GM18873 (cell line): ENCODE results near the gene TSPEAR.

Experiments used
- ATAC-seq: cut with Tn5 transposase; IDR thresholded peaks from one replicate; pipeline ENCODE4 v1.9.1; 2021; ENCODE audit warnings: mild to moderate bottlenecking, moderate library complexity, moderate number of reproducible peaks; ENCODE audit not compliant: unreplicated experiment, low FRiP score

The TSPEAR gene

GRCh38 chr21:44525391-44526095 lies 185.8 kb downstream of the TSPEAR start:
- no peak for ATAC-seq

- no peak for ATAC-seq
Measured at GRCh38 chr21:44524414-44525371, 186.7 kb downstream of the TSPEAR start.

DNA sequence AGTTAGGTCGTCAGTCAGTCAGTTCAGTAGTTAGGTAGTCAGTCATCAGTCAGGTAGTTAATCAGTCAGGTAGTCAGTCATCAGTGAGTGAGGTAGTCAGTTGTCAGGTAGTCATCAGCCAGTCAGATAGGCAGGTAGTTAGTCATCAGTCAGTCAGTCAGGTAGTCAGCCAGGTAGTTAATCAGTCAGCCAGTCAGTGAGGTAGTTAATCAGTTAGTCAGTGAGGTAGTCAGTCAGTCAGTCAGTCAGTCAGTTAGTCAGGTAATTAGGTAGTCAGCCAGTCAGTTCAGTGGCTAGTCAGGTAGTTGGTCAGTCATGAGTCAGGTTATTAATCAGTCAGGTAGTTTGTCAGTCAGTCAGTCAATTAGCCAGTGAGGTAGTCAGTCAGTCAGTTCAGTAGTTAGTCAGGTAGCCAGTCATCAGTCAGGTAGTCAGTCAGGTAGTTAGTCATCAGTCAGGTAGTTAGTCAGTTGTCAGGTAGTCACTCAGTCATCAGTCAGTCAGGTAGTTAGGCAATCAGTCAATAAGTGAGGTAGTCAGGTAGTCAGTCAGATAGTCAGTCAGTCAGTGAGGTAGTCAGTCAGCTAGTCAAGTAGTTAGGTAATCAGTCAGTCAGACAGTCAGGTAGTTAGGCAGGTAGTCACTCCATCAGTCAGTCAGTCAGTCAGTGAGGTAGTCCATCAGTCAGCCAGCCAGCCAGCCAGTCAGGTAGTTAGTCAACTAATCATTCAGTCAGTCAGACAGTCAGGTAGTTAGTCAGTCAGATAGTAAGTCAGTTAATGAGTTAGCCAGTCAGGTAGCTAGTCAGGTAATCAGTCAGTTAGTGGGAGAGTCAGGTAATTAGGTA lies 187.6 kb downstream of the TSPEAR start:
- ATAC-seq: no peak

DNA sequence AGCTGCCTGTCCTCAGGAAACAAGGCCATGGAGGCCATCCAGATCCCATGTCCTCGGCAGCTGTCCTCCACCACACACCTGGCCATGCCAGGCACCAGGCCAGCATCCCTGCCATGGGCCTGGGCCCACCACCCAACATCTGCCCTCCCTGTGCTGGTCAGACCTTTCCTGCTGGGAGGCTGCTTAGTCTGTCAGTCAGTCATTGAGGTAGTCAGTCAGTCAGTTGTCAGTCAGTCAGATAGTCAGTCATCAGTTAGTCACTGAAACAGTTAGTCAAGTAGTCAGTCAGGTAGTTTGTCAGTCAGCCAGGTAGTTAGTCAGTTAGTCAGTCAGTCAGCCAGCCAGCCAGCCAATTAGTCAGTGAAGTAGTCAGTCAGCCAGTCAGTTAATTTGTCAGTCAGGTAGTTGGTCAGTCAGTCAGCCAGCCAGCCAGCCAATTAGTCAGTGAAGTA lies 188.6 kb downstream of the TSPEAR start:
- ATAC-seq: no peak

- no peak for ATAC-seq
Measured at GRCh38 chr21:44521928-44522752, 189.2 kb downstream of the TSPEAR start.

DNA sequence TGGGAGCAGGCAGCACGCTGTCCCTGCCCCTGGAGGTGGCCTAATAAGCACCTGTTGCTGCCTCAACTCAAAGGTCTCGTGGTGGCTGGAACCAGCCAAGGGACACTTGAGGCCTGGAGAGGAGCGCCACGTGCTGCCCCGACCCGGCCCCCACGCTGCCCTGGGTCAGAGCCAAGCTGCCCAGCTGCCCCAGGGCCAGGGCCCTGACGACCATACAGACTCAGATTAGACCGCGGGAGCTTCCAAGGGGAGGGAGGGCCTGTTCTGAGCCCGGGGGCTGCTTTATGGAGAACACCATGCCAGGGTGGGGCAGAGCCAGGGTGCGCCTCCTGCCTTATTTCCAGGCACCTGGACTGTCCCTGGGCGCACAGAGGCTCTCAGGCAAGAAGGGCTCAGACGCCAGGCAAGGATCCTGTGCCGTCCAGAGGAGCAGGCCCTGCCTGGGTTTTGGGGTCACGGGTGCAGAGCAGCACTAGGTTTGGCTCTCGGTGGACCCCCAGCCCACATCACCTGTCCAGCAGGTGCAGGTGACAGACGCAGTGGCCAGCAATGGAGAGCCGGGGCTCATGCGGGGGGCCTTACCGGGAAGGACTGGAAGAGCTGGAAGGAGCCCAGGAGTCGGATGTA lies 190.0 kb downstream of the TSPEAR start:
- ATAC-seq: no peak

DNA sequence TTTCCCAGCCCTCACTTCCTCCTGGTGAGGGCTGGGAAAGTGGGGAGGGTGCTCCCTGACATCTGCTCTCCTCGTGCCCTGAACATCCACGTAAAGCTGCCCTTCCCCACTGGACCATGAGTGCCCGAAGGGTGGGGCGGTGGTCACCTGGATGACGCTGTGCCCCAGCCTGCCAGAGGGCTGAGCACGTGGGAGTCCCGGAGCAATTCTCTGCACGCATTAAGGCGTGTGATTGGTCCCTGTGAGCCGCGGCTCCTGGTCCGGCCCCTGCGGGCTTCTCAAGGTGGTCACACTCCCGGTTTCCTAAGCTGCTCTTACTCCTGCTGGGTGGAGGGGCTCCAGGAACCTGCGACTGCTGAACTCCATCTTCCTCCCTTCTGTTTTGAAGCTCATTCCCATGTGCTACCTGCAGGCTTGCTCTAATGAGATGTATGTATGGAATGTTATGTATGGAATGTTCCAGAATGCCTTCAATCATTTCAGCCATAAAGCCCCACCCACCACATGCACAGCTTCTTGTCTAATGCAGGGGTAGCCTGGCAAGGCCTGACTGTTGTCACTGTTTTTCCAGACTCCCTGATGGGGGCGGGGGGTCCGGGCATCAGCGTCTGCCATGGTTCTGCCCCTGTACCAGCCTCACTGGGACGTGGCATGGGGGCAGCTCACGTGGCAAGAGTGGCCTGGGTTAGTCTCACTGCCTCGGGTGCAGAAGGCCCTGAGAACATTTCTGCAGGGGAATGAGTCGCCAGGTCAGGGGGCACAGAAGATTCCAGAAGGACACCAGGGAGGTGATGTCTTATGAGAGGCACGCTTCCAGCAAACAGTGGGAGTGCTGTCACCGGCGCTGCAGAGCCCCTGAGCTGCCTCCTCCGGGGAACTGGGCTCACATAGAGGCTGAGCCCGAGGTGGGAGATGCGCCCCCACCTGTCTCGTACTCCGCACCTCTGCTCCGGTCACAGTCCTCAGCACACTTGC lies 190.8 kb downstream of the TSPEAR start:
- no peak for ATAC-seq

GRCh38 chr21:44519346-44520325 lies 191.7 kb downstream of the TSPEAR start:
- no peak for ATAC-seq

DNA sequence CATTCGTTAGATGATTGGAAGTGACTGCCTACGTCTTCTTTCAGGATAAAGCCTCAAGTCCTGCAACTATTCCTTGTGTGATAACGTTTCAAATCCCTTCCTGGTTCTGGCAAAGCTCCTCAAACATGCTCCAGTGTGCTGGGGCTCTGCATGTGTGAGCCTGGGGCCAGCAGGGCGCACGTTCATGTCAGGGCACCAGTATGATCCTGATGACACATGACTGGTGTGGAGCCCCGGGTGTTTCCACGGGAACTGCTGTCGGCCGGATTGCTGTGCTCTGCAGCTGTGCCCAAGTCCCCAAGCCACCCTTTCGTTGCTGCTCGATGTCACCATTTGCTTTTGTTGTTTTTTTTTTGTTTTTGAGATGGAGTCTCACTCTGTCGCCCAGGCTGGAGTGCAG lies 192.7 kb downstream of the TSPEAR start:
- no peak for ATAC-seq

GRCh38 chr21:44517175-44517899 lies 194.0 kb downstream of the TSPEAR start:
- ATAC-seq: no peak

DNA sequence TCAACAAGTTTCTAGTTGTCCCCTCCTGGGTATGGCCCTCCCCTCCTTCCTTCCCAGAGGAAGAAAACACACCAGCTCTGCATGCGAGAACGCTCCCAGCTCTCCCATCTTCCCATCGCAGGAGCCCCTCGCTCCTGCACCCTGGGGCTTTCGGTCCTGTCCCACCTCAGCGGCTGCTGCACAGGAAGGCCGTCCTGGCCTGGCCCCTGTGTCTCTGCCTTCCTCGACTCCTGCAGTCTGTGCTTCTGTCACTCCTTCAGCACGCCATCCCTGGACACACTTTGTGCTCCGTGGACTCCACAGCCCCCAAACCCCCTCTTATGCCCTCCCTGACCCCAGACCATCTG lies 194.6 kb downstream of the TSPEAR start:
- no peak for ATAC-seq

- ATAC-seq: no peak
Measured at GRCh38 chr21:44516342-44516741, 195.0 kb downstream of the TSPEAR start.

GRCh38 chr21:44515359-44516165 lies 195.8 kb downstream of the TSPEAR start:
- no peak for ATAC-seq

GRCh38 chr21:44514746-44515358 lies 196.5 kb downstream of the TSPEAR start:
- no peak for ATAC-seq

- ATAC-seq: no peak
Measured at GRCh38 chr21:44514218-44514520, 197.2 kb downstream of the TSPEAR start.
